ENCODE measurements around the gene SLC9A3. TPM values are rescaled to one million over a fixed set of nuclear protein-coding genes. Genes with fewer than 3 reads are reported as not detected.

The SLC9A3 gene
- total and polyA plus RNA-seq, 2 of the 13 experiments (the other 11 are each of a cell fraction or from before 2014, with no cell fraction given): 1.5 to 1.8 TPM

DNA sequence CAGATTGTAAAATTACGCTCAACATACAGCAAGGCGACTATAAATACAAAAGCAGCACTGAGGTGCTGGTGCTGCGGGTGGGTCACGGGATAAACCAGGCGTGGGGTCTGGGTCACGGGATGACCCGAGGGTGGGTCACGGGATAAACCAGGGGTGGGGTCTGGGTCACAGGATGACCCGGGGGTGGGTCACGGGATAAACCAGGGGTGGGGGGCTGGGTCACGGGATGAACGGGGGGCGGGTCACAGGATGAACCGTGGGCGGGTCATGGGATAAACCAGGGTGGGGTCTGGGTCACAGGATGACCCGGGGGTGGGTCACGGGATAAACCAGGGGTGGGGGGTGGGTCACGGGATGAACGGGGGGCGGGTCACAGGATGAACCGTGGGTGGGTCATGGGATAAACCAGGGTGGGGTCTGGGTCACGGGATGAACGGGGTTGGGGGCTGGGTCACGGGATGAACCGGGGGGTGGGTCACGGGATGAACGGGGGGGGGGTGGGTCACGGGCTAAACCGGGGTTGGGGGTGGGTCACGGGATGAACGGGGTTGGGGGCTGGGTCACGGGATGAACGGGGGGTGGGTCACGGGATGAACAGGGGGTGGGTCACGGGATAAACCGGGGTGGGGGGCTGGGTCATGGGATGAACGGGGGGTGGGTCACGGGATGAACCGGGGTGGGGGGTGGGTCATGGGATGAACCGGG, 30.2 kb upstream of the SLC9A3 start (continued):
- TF ChIP-seq DNMT3B (CRISPR knock-in tag; conservative IDR thresholded peaks at IDR 0.05) (no peak), EEA1 (CRISPR knock-in tag; IDR thresholded peaks at IDR 0.05; ENCODE audit: borderline replicate concordance) (no peak), ZNF639 (CRISPR knock-in tag; conservative IDR thresholded peaks at IDR 0.05) (no peak)
- TF ChIP-seq, protein P1, sequence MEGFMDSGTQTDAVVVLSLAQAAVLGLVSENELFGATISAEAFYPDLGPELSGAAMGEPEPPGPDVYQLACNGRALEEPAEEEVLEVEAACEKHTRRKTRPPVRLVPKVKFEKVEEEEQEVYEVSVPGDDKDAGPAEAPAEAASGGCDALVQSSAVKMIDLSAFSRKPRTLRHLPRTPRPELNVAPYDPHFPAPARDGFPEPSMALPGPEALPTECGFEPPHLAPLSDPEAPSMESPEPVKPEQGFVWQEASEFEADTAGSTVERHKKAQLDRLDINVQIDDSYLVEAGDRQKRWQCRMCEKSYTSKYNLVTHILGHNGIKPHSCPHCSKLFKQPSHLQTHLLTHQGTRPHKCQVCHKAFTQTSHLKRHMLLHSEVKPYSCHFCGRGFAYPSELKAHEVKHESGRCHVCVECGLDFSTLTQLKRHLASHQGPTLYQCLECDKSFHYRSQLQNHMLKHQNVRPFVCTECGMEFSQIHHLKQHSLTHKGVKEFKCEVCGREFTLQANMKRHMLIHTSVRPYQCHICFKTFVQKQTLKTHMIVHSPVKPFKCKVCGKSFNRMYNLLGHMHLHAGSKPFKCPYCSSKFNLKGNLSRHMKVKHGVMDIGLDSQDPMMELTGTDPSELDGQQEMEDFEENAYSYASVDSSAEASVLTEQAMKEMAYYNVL (CRISPR knock-in tag; IDR thresholded peaks at IDR 0.05; ENCODE audit: borderline replicate concordance): no peak

GRCh38 chr5:553874-554273, 29.6 kb upstream of the SLC9A3 start:
- no peak overlapping the region for H3K9ac ChIP-seq (ENCODE audit: insufficient read depth, low read depth, low read length)
- POLR2A ChIA-PET: no interaction called here
- in situ Hi-C loops (cut with HindIII; ENCODE audit: extremely low pct_ligation_motif_present, low pct_unique_long_range_greater_than_20kb) (no loop called here), intact Hi-C loops (cut with micrococcal nuclease; ENCODE audit: unreplicated experiment) (no loop called here)
- H3K4me3 ChIP-seq (replicated peaks in 1 of 3; ENCODE audit: insufficient read depth in 1 of 3, low read depth in 2 of 3, low read length in 3 of 3): no peak overlapping the region
- WGBS (ENCODE audit: low lambda C conversion rate): 4% methylated on average over 12 of the region's 13 CpGs
- no peak overlapping the region for H3K4me2 ChIP-seq (ENCODE audit: low read depth, low read length)
- peaks cover 25% of the 10 kb centered on the region for H3K4me1 ChIP-seq (ENCODE audit: insufficient read depth, low read length)
- 0 out of 2 replicates have a peak, but pooled peaks have one; percentile 66 for TF ChIP-seq ZNF770 (CRISPR knock-in tag; IDR thresholded peaks at IDR 0.05)
- TF ChIP-seq NR2F1 (CRISPR knock-in tag; IDR thresholded peaks at IDR 0.05): no peak
- H3K9me3 ChIP-seq (ENCODE audit: low read length): no peaks in the 10 kb centered on the region
- peaks cover 3 to 18% of the 10 kb centered on the region in 2 experiments; a peak in 4 of 5 replicates for H3K27me3 ChIP-seq (ENCODE audit: control insufficient read depth in 1 of 2, insufficient read depth in 2 of 2, low read length in 2 of 2)
- CTCF ChIA-PET (ENCODE audit: low intra/inter-chr PET ratio, low total read pairs): no interaction called here
- no peak for DNase-seq (ENCODE audit: low spot score)
- no TSS peak for BruUV-seq (replicated peaks)
- peak; percentile 11; the same call in 1 of the 3 replicates for ATAC-seq
- no peaks in the 10 kb centered on the region for H3K36me3 ChIP-seq (replicated peaks in 1 of 2; ENCODE audit: control insufficient read depth in 1 of 2, insufficient read depth in 2 of 2, low read length in 2 of 2)
- H3K79me2 ChIP-seq (ENCODE audit: insufficient read depth, low read length): no peaks in the 10 kb centered on the region
- H4K20me1 ChIP-seq (ENCODE audit: insufficient read depth, low read length): no peaks in the 10 kb centered on the region
- no peak overlapping the region for H2AFZ ChIP-seq (ENCODE audit: low read length)
- FAIRE-seq: no peak
- no peak overlapping the region for H3K27ac ChIP-seq (ENCODE audit: extremely low read length, insufficient read depth, low read length)

Measured in HepG2 (cell line).